HG03175 (cell line): ENCODE measurements around the gene SLC22A24.
"Not testable (repeated sequence)": the region's sequence is repeated elsewhere in the genome, so short reads cannot be mapped to it uniquely, and the experiment has no call there.

Experiments
- ATAC-seq: cut with Tn5 transposase; IDR thresholded peaks from one replicate; pipeline ENCODE4 v1.9.1; 2021; ENCODE audit warnings: mild to moderate bottlenecking, moderate library complexity; ENCODE audit not compliant: unreplicated experiment

SLC22A24 gene, protein sequence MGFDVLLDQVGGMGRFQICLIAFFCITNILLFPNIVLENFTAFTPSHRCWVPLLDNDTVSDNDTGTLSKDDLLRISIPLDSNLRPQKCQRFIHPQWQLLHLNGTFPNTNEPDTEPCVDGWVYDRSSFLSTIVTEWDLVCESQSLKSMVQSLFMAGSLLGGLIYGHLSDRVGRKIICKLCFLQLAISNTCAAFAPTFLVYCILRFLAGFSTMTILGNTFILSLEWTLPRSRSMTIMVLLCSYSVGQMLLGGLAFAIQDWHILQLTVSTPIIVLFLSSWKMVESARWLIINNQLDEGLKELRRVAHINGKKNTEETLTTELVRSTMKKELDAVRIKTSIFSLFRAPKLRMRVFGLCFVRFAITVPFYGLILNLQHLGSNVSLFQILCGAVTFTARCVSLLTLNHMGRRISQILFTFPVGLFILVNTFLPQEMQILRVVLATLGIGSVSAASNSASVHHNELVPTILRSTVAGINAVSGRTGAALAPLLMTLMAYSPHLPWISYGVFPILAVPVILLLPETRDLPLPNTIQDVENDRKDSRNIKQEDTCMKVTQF

DNA sequence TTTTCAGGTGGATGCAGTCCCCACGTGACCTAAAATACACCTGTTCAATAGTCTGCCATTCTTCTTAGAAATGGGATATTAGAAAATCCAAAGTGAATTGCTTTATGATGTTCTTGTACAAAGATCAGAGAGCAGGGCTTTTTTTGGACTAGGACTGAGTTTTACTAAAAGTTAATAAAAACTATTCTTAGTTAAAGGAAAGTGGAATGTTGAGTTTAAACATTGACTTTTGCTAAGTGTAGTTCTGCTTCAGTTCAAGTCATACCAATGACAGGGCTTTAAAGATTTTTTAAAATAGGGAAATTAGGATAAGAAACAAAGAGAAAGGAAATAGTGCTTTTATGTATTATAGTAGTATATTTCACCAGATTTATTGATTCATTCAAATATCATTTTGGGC lies at the start of gene SLC22A24:
SLC22A24 (minus strand) TSS at position 101 of the 400 bp plus-strand sequence. CDS start 442 bp downstream, outside the sequence.
- no peak for ATAC-seq

- no peak for ATAC-seq
Observed at GRCh38 chr11:63180536-63180935, 36.5 kb upstream of the SLC22A24 start.

DNA sequence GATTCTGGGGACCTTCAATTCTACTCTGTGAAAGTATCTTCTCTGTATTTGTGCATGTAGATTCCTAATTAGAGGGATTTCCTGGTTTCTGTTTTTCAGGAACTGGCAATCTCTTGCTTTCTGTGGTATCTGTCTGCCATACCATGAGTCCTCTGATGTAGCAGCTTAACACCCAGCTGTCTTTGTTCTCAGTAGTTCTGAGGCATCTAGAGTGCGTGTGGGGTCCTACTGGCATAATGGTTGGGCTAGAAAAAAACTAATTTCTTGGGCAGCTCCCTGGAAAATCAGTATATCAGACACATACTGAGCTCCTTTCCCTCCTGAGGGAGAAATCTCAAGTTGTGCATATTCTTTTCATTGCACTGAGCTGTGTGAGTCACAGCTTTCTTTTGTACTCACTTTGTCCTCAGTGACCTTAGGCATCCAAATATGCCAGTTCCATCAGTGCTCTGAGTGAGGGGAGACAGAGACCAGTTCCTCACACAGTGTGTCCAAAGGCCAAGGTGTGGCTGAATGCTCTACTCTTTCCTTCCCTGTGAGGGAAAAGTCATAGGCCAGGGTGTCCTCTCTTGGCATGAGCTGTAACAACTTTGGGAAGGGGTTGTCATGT lies 35.5 kb upstream of the SLC22A24 start:
- no peak for ATAC-seq

DNA sequence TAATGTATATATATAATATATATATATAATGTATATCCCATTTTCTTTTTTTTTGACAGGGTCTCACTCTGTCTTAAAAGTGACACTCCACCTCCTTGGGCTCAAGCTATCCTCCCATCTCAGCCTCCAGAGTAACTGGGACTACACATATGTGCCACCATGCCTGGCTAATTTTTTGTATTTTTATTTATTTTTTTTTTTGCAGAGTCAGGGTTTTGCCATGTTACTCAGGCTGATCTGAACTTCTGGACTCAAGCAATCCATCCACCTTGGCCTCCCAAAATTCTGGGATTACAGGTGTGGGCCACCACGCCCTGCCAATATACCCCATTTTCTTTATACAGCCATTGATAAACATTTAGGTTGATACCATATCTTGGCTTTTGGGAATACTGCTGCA lies 33.9 kb upstream of the SLC22A24 start:
- no peak for ATAC-seq

DNA sequence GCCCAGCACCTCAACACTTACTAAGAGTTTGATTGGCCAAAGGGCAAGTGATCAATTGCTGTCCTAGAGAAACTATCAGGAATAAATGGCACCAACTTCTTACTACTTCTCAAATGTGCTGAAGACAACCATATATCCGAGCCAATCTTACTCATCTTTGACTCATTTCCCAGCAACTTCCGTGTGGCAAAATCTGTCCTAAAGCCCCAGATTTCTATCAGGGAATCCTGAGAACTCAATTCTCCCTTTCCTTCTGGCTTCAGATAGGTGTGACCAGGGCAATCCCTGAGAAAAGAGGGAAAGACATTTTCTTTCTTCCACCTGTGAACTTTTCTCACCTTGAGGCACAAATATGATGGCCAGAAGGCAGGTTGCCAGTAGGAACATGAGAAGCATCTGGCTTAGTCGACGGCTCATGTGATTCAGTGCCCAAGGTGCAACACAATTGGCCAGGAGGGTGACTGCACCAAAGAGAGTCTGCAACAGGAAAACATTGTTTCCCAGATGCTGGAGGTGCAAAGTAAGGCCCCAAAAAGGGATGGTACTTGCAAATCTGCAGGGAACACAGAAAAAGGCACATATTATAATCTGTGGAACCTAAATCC lies 21.8 kb upstream of the SLC22A24 start:
- no peak for ATAC-seq

- ATAC-seq: no peak
Observed at GRCh38 chr11:63155794-63156193, 11.8 kb upstream of the SLC22A24 start.

- no peak for ATAC-seq
Observed at GRCh38 chr11:63146581-63146980, 2.6 kb upstream of the SLC22A24 start.

DNA sequence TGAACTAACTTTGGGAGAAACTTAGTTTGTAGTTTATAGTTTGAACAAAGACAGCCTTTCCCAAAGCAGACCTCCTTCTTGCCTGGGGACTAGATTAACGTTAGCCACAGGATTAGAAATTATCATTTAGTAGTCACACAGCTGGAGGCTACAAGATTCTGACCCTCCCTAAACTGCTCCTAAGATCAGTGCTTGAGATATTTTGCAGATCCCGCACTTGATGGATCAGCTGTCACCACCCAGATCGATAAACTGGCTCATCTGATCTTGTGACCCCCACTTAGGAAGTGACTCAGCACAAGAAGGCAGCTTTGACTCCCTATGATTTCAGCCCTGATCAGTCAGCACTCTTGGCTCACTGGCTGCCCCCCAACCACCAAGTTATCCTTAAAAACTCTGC lies 1.6 kb downstream of the SLC22A24 start:
- ATAC-seq: no peak

DNA sequence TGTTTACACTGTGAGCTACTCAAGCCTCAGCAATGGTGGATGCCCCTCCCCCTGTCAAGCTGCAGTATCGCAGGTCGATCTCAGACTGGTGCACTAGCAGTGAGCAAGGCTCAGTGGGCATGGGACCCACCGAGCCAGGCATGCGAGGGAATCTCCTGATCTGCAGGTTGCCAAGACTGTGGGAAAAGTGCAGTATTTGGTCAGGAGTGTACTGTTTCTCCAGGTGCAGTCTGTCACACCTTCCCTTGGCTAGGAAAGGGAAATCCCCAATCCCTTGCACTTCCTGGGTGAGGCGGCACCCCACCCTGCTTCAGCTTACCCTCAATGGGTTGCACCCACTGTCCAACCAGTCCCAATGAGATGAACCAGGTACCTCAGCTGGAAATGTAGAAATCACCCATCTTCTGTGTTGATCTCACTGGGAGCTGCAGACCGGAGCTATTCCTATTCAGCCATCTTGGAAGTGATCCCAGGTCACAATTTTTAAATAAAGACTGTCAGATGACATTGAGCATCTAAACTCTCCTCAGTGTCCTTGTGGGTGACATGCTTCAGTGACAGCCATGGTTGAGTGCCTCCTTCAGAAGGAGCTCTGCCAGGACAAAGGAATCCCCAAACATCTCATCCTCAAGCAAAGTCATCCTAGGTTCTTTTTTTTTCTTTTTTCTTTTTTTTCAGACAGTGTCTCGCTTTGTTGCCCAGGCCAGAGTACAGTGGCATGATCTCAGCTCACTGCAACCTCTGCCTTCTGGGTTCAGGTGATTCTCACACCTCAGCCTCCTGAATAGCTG lies 10.8 kb downstream of the SLC22A24 start:
- no peak for ATAC-seq

- ATAC-seq: no peak
Observed at GRCh38 chr11:63099555-63099954, 44.5 kb downstream of the SLC22A24 start.

DNA sequence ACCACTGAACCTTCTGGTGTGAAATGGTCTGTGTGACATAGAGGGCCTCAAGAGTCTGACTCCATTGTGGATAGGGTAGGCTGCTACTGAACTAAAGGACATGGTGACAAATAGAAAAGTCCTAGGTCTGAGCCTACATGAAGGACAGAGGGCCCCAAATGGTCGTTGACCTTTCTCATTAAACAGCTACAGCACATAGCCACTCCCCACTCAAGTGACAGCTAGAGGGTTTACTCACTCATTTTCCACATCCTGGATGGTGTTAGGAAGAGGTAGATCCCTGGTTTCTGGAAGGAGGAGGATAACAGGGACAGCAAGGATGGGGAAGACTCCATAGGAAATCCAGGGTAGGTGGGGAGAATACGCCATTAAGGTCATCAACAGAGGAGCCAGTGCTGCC lies 63.3 kb downstream of the SLC22A24 start:
- ATAC-seq: no peak

DNA sequence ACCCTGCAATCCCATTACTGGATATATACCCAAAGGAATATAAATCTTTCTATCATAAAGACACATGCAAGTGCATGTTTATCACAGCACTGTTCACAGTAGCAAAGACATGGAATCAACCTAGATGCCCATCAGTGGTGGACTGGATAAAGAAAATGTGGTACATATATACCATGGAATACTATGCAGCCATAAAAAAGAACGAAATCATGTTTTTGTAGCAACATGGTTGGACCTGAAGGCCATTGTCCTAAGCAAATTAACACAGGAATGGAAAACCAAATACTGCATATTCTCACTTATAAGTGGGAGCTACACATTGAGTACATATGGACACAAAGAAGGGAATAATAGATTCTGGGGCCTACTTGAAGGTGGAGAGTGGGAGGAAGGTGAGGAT lies 97.8 kb downstream of the SLC22A24 start:
- not testable (repeated sequence) for ATAC-seq

DNA sequence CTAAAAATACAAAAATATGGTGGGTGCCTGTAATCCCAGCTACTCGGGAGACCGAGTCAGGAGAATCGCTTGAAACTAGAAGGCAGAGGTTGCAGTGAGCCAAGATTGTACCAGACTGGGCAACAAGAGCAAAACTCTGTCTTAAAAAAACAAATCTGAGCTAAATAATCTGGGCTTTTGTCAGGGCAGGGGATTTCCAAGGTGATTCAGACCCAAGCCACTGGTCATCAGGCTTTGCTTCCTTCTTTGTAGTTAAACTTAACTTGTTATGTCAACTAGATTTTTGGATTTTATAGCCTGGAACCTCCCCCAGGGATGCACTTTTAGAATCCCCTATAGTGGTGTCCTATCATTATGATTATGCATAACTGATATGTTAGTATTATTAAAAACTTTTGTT lies 101.4 kb downstream of the SLC22A24 start:
- ATAC-seq: no peak

DNA sequence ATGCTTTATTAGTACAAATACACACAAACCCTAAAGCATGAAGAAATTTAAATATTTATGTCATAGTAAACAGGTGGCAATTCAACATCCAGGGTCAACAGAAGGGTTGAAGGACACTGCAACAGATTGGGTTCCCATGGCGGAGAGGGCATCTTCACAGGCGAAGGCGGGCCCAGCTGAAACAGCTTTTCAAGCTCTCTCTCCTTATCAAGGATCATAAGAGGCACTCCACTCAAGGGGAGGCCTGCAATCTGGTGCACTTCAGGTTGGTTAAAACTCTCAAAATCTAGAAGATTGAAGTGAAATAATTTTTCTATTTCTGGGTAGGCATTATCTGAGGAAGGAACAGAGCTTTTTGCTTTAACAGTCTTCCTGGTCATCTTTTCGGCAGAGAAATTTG lies 111.6 kb downstream of the SLC22A24 start:
- ATAC-seq: no peak
